Stimulated activated CD8-positive, alpha-beta memory T cell treated with anti-CD3 and anti-CD28 coated beads, Interleukin-15, amount 100 ng/mL, for 4 hours (primary cell): ENCODE results near the gene CADM4.
"Not testable (repeated sequence)": the region's sequence is repeated elsewhere in the genome, so short reads cannot be mapped to it uniquely, and the experiment has no call there.

Experiments used
- DNase-seq, 2 donors: peaks; one replicate each; pipeline ENCODE4 v3.0.0-alpha.2; 2020; ENCODE audit warnings: low read depth in 2 of 2

The CADM4 gene, protein sequence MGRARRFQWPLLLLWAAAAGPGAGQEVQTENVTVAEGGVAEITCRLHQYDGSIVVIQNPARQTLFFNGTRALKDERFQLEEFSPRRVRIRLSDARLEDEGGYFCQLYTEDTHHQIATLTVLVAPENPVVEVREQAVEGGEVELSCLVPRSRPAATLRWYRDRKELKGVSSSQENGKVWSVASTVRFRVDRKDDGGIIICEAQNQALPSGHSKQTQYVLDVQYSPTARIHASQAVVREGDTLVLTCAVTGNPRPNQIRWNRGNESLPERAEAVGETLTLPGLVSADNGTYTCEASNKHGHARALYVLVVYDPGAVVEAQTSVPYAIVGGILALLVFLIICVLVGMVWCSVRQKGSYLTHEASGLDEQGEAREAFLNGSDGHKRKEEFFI

GRCh38 chr19:43639519-43640423, at the start of gene CADM4:
TSS of gene CADM4 (minus strand) at chr19:43639850. CDS start at chr19:43639790, 60 bp downstream.
- DNase-seq = peak; percentile 10 to 26

GRCh38 chr19:43688059-43688701, 48.5 kb upstream of the CADM4 start:
- no peak for DNase-seq

GRCh38 chr19:43687660-43687997, 48.0 kb upstream of the CADM4 start:
- no peak for DNase-seq

DNA sequence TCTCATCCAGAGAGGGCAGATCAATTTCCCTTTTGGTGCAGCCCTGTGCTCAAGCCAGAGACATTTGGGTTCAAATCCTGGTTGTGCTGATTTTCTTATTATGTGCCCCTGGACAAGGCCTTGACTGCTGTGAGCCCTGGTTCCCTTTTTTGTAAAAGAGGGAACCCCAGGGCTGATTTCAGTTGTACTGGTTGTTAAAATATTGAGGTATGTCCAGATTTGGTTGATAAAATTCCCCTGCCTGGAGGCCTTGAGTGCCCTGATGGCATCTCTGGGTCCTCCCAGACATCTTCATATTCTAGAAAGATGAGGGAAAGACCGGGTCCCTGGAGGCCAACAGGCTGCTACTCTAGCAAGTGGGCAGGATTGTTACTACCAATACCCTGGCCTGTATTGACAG, 44.7 kb upstream of the CADM4 start:
- DNase-seq = no peak

- no peak for DNase-seq
Measured at GRCh38 chr19:43683905-43684304, 44.3 kb upstream of the CADM4 start.

GRCh38 chr19:43682824-43683661, 43.4 kb upstream of the CADM4 start:
- no peak for DNase-seq

GRCh38 chr19:43682269-43682668, 42.6 kb upstream of the CADM4 start:
- DNase-seq = not testable (repeated sequence)

GRCh38 chr19:43681821-43682220, 42.2 kb upstream of the CADM4 start:
- no peak for DNase-seq

GRCh38 chr19:43678512-43679261, 39.0 kb upstream of the CADM4 start:
- no peak for DNase-seq

GRCh38 chr19:43675906-43676305, 36.3 kb upstream of the CADM4 start:
- no peak for DNase-seq

- DNase-seq = no peak
Measured at GRCh38 chr19:43675269-43675879, 35.7 kb upstream of the CADM4 start.

GRCh38 chr19:43674596-43674995, 34.9 kb upstream of the CADM4 start:
- DNase-seq = no peak

DNA sequence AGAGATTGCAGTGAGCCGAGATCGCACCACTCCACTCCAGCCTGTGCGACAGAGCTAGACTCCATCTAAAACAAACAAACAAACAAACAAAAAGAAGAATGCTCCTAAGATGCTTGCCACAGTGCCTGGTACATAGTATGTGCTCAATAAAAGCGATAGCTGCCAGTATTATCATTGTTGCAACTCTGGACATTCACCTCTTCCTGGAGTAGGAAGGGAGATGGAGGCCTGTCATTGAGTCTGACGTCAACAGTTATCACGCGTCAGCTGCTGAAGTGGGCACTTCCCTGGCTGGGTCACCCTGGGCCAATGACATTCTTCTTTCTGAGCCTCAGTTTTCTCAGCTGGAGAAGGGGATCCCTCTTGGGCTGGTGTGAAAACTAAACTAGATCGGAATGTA, 34.5 kb upstream of the CADM4 start:
- DNase-seq = no peak

DNA sequence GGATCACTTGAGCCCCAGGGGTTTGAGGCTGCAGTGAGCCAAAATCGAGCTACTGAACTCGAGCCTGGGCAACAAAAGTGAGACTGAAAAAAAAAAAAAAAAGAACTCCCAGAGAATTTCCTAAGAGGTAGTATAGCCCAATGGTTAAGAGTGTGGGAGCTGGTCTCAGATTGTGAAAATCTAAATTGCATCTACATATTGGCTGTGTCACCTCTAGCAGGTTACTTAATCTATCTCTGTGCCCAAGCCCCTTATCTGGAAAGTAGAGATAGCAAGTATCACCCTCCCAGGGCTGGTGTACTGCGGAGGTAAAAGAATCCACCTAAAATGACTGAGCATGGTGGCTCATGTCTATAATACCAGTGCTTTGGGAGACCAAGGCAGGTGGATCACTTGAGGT, 34.0 kb upstream of the CADM4 start:
- DNase-seq = no peak

DNA sequence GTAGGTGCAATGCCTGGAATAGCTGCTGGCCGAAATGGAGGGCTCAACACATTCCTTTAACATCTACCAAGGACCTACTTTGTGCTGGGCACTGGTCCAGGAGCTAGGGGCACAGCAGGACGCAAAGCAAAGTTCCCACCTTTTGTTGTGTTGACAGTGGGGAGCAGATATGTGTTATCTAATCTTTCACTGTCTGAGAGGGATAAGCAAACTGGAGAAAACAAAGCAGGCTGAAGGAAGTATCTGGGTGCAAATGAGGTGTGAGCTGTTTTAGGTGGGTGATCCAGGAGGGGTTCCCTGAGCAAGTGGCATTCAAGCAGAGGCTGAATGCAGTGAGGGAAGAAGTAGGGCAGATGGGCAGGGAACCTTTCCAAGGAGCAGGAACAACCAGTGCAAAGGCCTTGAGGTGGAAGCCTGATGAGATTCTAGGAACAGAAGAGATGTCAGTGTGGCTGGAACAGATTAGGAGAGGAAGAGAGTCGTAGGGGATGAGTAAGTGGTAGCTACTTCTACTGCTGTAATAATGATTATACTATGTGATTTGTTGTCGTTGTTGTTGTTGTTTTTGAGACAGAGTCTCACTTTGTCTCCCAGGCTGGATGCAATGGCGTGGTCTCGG, 32.5 kb upstream of the CADM4 start:
- DNase-seq = no peak

- peak; percentile 70 to 92 for DNase-seq
Measured at GRCh38 chr19:43668406-43669109, 28.9 kb upstream of the CADM4 start.

GRCh38 chr19:43667876-43668405, 28.3 kb upstream of the CADM4 start:
- DNase-seq = no peak

GRCh38 chr19:43667126-43667875, 27.7 kb upstream of the CADM4 start:
- no peak for DNase-seq
